SK-N-MC (cell line): ENCODE measurements around the gene PCBP2.

ENCODE experiments used
- EZH2 ChIP-seq: fragments of 200-600 bp; sonication (generic); IDR thresholded peaks from one replicate; pipeline ENCODE4 v1.6.1; 2017; ENCODE audit warnings: antibody characterized with exemption
- POLR2AphosphoS5 ChIP-seq: IDR thresholded peaks from 2 replicates; pipeline ENCODE4 v1.6.1; 2012; ENCODE audit warnings: mild to moderate bottlenecking, low read depth, low read length, borderline replicate concordance

GRCh38 chr12:53492830-53493609, 41.1 kb downstream of the PCBP2 start:
- TF ChIP-seq POLR2AphosphoS5 (peak; percentile 70), EZH2 (no peak)
